ENCODE results near the gene E4F1.

- TF ChIP-seq CTCF (IDR thresholded peaks at IDR 0.05) (no peak), POLR2A (IDR thresholded peaks at IDR 0.05) (no peak)
These were observed 29.4 kb downstream of the E4F1 start for GRCh38 chr16:2252806-2253148.
